Fibroblast of upper back skin (primary cell): ENCODE measurements around the gene SPG11.
"Not testable (repeated sequence)": the region's sequence is repeated elsewhere in the genome, so short reads cannot be mapped to it uniquely, and the experiment has no call there.

Experiments used
- DNase-seq: peaks from one replicate; pipeline ENCODE4 v3.0.0-alpha.2; 2013

SPG11 gene

DNA sequence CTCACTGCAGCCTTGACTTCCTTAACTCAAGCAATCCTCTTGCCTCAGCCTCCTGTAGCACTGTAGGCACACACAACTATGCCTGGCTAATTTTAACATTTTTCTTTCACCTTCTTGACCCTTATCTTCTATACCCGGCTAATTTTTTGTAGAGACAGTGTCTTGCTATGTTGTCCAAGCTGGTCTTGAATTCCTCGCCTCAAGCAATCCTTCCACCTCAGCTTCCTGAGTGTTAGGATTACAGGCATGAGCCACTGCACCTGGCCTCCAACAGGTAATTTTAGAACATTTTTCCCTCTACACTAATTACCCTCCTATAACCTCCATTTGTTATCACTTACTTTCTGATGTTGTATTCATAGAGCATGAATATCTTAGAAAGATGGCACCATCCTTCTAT is 60.3 kb downstream of the SPG11 start:
- no peak for DNase-seq

DNA sequence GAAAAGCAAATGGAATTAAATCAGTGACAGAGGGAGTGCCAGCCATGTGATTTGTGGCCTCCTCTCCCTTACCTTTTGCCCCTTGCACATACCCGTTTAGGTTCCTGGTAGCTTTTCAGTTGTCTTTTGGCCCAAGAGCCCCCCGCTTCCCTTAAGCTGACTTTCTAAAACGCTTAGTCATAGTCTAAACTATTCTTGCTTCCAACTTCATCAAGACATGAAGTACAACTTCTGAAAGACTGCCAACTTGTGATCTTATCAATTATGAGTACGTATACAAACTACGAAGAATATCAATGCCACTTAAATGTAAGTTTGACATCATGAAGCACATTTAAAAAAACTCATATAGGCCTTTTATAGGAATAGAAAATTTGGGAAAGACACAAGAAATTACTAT is 64.6 kb downstream of the SPG11 start:
- DNase-seq, result peak; percentile 46

DNA sequence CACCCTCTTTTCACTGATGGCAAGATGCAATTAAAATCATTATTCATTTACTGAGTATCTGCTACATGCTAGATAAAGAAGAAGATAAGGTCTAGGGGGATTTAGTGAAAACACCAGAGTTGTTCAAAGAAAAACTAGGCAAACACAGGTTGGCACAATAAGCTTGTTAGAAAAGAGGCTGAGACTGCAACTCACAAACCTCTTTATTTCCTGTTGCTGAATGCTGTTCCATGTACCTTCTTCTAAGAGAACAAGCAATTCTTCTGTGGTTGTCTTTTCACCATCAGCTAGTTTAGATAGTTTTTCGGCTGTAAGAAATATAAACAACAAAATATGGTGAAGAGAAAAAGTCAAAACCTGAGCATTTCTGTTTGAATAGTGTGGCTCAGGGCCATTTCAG is 65.4 kb downstream of the SPG11 start:
- no peak for DNase-seq

DNA sequence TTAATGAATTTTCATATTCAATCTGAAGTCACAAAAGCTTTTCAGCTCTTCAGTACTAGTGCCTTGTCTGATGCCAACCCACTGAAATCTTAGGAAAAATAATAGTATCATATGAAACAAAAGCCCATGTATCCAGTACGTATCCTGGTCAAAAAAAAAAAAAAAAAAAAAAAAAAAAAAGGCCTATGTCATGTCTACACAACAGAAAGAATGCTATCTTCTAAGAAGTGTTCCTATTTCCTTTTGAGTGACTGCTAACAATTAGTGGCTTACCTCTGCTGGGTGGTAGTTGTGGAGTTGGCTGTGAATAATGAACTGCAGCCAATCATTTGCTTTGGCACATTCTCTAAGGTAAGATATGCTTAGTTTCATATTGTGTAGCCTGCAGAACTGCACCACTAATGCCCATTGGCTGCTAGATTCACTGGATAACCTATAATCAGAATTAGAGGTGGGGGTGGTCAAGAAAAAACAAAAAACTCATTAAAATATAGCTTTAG is 66.9 kb downstream of the SPG11 start:
- no peak for DNase-seq

DNA sequence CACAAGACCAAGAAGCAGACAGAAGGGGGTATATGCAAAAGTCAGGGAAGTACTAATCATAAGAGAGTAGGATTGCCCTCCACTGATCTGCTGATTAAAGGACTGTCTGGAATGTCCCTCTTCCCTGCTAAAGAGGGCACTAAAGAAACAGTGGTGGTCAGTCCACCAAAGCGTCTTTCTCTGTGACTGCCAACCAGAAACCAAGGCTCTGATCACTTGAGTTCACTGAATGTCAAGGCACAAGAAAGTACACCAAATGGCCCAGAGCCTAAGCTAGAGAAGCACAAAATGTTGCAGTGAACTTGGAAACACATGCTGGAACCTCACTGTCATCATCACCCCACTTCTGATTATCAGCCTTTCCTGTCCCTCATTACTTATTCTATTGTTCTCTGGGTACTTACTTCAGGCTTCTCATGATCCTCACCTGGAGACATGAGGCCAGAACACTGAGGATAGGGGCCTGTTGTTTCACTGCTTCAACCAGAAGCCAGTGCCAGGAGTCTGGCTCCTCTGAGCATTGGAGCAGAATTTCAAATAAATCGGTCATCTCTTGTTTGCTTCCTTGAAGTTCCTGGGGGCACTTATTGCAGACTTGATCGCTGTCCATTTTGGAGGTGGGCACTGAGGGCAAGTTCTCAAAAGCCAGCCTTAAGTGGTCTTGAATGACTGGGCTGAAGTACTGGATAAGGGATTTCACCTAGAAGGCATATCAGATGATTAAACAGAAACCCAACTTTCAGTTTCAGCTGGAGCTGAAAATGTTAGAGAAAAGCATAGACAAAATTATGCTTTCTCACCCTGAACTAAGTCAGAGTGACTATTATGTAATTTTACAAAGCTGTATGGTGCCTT is 67.6 kb downstream of the SPG11 start:
- DNase-seq, result no peak

DNA sequence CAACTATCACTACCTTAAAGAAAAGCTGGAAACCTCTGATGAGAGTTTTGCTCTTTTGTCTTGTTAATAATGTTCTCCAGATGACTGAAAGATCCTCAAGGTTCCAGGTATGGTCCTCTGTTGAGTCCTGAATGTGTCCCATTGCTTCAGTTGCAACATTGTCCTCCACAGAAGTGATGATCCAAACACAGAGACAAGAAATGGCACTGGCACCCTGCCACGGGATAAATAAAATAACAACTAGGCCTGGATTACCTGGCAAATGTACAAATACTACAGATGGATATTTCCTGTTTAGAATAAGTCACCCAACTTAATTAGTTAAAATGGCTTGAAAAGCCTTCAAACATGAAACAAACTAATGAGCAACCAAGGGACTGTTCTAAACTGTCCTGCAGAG is 68.2 kb downstream of the SPG11 start:
- DNase-seq, result no peak

DNA sequence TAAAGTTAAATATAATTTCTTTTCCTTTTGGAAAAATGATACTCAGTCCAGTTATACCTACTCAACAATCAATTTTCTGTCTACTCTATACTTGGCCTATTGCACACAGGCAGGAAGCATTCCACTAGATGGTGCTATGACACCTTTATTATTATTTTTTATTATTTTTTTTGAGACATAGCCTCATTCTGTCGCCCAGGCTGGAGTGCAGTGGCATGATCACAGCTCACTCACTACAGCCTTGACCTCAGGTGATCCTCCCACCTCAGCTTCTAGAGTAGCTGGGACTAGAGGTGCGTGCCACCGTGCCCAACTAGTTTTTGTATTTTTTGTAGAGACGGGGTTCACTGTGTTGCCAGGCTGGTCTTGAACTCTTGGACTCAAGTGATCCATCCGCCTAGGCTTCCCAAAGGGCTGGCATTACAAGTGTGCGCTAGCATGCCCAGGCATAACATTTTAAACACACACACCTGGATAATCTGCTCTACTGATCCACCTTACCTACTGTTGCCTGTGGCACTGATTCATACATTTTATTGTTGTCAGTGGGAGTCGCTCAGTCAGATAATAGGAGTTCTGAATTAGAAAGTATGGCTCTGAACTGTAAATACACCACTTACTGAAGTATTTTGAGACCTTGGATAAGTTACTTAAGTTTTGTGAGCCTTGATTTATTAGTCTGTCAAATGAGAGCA is 70.3 kb downstream of the SPG11 start:
- peak; percentile 10 for DNase-seq

DNA sequence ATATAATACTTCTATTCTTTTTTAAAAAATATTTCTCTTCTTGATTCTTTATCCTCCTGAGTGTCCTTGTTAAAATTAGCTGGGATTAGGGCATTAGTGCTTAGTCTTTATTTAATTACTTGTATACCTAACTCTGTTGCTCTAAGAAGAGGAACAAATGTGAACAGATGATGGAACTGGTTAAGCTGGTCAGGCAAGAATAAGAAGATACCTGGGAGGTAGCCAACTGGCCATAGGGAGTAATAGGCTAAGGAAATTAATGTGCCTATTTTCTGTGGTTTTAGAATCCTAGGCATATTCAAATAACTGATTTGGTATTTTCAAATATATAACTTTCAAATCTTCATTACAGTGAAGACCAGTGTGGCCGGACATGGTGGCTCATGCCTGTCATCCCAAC is 72.1 kb downstream of the SPG11 start:
- no peak for DNase-seq

DNA sequence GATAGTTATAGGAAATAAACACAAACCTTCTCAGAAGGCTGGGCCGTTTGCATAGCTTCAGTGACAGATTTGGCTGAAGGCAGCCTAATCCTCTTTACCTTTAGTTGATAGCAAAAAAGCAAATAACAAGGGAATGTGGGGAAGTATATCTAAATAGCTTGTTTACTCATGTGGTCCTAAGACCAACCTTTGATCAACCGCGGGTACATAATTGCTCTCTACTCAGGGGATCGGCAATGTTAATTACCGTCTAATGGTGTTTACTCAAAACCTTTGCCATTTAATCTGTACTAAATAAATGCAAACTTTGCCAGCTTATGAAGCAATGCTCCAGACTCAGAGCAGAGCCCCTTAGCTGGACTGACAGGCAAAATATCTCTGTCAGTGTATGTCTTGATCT is 74.9 kb downstream of the SPG11 start:
- no peak for DNase-seq

DNA sequence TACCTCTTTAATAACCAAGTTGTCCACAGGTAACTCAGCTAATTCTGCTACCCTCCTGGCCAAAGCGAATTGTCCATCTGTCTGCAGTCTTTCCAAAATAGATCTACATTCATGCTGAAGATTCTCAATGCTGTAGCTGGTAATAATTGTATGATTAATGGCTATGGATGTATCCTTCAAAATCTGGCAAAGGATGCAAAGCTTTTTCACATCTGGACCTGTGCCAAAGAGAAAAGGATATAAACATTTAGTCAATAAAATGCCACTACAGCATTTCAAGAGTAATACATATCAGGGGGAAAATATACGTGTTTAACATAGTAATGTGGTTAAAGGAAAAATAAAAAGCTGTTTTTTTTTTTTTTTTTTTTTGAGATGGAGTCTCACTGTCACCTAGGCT is 77.8 kb downstream of the SPG11 start:
- no peak for DNase-seq

DNA sequence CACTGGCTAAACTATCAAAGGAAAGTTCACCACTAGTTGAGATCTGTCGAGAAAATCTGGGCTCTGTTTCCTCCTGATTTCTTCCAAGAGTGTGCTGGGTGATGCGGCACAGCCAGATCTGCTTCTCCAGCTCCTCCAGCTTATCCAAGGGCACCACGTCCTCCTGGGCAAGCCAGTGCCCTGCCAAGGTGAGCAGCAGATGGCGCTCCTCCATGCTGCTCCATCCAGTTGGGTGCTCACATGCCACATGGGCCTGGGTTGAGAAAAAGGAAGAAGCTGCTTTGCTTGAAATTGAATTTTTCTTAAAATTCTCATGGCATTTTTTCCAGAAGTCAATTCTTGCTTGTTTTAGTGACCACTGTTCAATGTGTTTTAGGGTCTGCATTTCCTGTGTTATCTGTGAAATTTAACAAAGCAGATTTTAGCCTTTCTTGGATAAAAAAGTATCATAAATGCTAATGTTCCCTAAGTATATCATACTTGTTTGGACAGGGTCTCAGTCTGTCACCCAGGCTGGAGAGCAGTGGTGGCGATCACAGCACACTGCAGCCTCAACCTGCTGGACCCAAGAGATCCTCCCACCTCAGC is 79.2 kb downstream of the SPG11 start:
- peak; percentile 6 for DNase-seq

DNA sequence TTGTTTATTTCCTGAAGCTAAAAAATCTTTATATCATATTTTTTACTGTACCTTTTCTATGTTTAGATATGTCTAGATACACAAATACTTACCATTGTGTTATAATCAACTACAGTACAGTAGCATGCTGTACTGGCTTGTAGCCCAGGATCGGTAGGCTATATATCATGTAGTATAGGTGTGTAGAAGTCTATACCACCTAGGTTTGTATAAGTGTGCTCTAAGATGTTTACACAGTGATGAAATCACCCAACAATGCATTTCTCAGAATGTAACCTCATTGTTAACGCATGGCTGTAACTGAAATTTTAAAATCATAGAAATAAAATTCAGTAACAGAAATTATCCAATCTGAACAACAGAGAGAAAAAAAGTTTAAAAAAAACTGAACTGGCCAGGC is 83.4 kb downstream of the SPG11 start:
- DNase-seq, result no peak

DNA sequence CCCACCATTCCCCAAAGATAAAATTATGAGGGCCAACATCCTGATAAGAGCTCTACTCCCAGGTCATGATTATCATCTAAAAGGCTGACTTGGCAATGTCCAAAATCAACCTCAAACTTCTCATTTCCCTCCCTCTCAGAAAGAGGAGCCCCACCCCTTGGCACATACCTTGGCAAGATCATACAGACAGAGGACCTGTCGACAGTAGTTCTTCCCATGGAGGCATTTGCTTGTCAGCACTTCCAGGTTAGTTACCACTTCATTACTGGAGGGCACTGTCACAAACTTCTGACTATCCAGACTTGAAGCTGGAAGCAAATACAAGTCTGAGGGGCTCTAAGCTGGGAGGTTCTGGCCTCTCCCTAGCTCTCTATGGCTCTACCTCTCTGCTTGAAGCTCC is 88.7 kb downstream of the SPG11 start:
- no peak for DNase-seq

DNA sequence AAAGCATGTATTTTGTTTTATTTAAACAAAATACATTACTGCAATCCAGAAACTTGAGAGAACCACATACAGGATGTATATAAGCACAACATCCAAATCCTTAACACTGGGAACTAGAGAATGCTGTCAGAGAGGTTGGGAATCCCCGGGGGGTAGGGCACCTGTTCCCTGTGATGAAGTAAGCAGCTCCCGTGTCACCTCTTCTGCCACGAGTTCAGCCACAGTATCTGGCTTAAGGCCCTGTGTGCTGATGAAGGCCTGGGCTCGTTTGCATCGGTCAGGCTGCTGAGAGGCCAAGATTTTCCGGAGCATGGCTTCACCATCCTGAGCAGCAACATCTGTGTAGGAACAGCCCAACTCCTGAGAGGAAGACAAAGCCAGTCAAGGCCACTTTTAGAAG is 90.1 kb downstream of the SPG11 start:
- DNase-seq, result no peak

DNA sequence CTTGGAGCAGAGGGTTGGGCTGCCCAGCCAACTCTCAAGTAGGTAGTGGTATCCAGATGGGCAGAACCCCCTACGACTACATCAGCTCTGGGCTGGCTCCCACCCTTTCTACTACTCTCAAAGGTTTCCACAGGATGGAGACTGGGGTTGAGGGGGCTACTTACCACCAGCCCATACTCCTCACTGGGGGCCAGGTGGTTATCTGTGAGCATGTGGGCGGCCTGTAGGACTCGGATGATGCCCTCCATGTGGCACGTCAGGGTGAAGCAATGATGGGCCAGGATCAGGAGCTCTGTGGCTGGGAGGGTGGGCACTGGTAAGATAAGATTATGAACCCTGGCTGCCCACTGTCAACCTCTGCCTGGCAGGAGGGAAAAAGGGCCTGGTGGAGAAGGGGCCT is 93.1 kb downstream of the SPG11 start:
- DNase-seq, result no peak

DNA sequence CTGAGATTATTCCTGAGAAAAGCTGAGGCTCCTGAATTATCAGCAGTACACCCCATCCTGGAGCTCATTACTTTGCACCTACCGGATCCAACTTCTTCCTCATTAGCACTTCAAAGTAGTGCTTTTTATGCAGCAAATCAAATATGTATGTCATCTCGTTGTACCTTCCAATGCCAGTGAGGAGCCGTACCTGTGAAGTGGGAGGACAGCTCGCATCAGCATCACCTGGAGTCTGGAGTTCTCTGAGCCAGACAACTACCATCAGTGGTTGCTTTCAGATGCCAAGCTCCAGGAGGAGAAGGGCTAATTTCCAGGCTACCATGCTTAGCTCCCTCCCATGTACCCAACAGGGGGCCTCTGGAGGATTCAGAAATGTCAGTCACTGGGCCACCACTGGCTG is 94.1 kb downstream of the SPG11 start:
- DNase-seq, result no peak

DNA sequence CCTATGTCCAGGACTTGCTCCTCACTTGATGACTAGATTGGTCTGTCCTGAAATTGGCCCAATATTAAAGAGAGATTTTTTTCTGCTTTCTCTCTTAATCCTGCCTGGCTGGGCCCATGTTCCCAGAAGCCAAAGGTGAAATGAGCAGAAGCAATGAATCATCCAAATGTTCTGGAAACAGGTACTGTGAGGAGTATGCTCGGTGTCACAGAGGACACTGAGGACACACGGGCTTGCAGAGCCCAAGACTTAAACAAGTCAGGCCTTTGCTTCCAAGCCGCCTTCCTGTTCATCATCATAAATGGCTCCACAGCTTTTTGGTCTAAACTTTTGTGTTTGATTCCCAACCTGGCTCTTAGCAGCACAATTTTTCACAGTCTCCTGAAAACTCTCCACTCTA is 95.1 kb downstream of the SPG11 start:
- no peak for DNase-seq

DNA sequence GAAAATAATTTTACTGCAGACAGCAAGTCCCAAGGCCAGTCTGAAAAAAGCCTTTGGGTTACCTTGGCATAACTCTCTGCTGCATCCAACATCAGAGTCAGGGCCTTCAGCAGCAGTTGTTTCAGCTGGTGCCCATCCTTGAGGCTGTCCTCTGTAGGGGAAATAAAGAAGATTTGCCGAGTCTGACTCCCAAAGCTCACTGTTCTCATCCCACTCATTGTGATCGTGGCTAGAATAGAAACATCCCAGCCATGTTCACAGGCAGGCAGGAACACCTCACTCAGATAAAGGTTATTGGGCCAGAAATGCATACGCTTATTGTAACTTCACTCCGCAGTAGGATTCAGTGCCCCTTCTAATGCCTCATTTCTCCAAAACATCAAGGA is 97.3 kb downstream of the SPG11 start:
- no peak for DNase-seq

DNA sequence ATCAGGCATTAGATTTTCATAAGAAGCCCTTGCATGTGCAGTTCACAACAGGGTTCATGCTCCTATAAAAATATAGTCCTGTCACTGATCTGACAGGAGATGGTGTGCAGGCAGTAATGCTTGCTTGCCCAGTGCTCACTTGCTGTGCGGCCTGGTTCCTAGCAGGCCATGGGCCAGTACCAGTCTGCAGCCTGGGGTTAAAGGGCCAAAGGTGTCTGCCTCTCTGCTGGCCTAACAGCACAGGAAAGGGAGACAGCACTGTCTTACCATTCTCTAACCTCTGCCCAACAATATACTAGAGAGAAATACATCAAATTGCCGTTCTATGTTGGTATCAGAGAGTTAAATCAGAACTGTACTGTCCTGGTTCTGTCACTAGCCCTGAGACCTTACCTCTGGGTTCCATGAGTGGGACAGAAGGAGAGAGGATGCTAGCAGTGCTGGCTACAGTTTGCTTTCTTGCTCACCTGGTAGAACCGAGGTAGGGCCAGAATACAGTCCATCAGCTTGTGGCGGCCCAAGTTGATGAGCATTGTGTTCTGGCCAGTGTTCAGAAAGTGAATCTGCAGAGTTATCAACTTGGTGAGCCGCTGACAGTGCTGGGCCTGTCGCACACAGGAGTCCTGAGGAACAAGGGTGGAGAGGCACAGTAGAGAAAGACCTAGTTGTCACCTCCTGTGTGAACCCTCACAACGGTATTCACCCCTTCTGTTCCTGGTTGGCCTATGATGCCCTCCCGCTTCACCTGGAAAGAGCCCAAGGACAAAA is 97.9 kb downstream of the SPG11 start:
- DNase-seq, result no peak

DNA sequence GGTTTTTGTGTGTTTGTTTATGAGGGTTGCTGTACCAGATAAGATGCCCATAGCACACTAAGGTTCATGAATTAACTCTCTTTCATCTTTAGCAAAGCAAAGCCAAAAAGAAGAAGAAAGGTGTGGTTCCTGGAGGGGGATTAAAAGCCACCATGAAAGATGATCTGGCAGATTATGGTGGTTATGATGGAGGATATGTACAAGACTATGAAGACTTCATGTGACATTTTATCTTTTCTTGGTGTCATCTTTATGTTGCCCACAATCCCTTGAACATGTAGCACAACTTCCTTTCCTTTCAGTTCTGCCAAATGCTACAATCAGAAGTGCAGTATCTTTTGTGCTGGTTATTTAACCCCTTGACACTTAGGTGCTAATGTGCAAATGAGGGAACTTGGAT is 102.5 kb downstream of the SPG11 start:
- not testable (repeated sequence) for DNase-seq

DNA sequence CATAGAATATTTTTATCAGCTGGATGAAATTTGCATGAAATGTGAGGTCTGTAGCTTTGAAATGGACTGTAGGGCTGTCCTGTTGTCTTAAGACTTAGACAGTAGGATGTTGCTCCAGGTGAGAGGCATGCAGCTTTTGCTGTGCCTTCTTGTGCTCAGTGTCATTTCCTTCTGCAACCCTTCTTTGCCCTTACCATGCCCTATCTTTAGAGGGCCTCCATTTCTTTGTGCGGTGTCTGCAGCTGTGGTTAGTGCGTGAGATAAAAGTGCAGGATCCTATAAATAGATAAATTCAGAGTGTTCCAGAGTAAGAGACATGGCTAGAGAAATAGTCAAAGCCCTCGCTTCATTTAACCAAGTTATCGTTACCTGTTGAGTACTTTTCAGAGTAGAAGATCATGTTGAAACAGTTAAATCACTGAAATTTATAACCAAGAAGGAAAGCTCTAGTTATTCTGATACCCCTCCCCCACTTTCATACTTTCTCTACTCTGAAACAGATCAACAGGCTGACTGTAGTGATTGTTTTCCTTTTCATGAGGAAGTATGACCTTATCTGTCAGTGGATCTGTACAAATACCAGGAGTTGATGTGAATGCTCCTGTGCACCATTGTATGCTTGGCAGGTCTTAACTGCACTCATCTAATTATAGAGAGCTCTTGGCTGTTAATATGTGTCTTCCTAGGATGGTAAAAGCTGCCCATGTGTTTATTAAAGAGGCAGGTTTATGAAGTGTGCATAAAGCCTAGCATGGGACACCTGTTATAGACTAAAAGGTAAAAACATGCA is 108.3 kb downstream of the SPG11 start:
- DNase-seq, result no peak

DNA sequence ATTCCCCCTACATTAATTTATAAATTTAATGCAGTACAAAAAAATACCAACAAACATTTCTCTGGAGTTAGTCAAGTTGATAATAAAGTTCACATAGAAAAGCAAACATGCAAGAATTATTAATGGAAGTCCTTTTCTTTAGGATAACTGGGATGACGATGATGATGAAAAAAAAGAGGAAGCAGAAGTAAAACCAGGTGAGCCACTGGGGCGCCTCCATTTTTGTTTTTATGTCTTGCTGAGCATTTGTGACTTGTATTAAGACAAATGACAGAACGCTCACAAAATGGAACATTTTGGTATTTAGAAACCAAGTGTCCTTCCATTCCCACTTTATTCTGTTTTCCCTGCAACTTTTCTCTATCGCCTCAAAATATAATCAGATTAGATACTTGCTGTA is 112.7 kb downstream of the SPG11 start:
- no peak for DNase-seq
